ENCODE data around the gene FASTKD2. TPM values are rescaled to one million over a fixed set of nuclear protein-coding genes. Genes with fewer than 3 reads are reported as not detected.

FASTKD2 gene
- 26.4 TPM for polyA plus RNA-seq (2012; ENCODE audit: missing spikeins)

- peak; percentile 90 for TF ChIP-seq TAF1 (IDR thresholded peaks at IDR 0.05; ENCODE audit: borderline replicate concordance, low read depth, low read length)
- TF ChIP-seq POLR2A (IDR thresholded peaks at IDR 0.05; ENCODE audit: low read depth, low read length), result peak; percentile 97
- TF ChIP-seq POLR2AphosphoS5 (IDR thresholded peaks at IDR 0.05; ENCODE audit: low read depth, low read length), result peak; percentile 96
- DNase-seq (ENCODE audit: insufficient read length) (peak; percentile 54), FAIRE-seq (peak; percentile 98)
Observed at GRCh38 chr2:206765242-206766056, at the start of gene FASTKD2, which contains the start of gene MDH1B. Gene FASTKD2, plus strand, starts transcription at chr2:206765606. Its CDS starts 1,088 bp downstream, at chr2:206766694. Gene MDH1B, minus strand, starts transcription at chr2:206765328. Its CDS starts 57 bp downstream, at chr2:206765271.

DNA sequence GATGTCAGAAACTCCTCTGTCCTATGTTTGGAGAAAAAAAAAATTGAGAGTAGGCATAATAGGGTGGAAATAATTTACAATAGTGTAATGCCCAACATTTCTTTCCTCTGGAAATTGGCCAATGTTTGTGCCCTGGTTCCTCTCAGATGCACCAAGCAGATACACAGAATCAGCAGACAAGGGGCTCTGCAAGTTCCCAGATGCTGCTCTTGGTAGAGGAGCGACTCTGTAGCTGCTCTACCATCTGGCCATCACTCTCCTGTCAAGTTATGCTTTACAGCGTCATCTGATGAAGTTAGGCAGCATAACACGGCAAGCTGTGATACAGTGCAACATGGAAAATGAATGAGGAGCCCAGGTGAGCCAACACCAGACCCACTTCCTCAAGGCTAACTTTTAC, 48.8 kb upstream of the FASTKD2 start:
- TF ChIP-seq POLR2A (IDR thresholded peaks at IDR 0.05; ENCODE audit: low read depth, low read length), result no peak
- no peak for TF ChIP-seq POLR2AphosphoS5 (IDR thresholded peaks at IDR 0.05; ENCODE audit: low read depth, low read length)
- no peak for TF ChIP-seq TAF1 (IDR thresholded peaks at IDR 0.05; ENCODE audit: borderline replicate concordance, low read depth, low read length)
- FAIRE-seq (no peak), DNase-seq (ENCODE audit: insufficient read length) (no peak)

DNA sequence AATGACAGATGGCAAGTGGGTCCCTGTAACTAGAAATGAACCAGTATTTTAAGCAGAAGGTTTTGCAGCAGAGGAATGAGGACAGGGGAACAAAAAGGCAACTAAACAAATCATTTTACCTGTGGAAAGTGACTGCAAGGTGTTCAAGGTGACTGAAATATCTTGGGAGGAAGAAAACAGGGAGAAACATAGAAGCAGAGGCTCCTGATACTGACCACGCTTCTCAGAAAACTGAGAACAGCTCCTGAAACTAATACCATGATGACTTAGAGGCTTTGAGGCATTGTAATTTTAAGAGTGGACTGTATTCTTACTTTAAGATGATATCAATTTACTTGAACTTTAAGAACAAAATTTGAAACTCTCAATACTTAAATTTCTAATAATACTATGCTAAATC, 47.1 kb upstream of the FASTKD2 start, which contains the start of gene DYTN:
TSS of gene DYTN (minus strand) at position 101 of the 400 bp plus-strand sequence. CDS start 117 bp downstream, outside the sequence.
- TF ChIP-seq POLR2AphosphoS5 (IDR thresholded peaks at IDR 0.05; ENCODE audit: low read depth, low read length) (no peak), POLR2A (IDR thresholded peaks at IDR 0.05; ENCODE audit: low read depth, low read length) (no peak), TAF1 (IDR thresholded peaks at IDR 0.05; ENCODE audit: borderline replicate concordance, low read depth, low read length) (no peak)
- DNase-seq (ENCODE audit: insufficient read length), result no peak
- FAIRE-seq, result peak; percentile 63

GRCh38 chr2:206721256-206721920, 44.0 kb upstream of the FASTKD2 start:
- FAIRE-seq (peak; percentile 88), DNase-seq (ENCODE audit: insufficient read length) (no peak)
- TF ChIP-seq TAF1 (IDR thresholded peaks at IDR 0.05; ENCODE audit: borderline replicate concordance, low read depth, low read length) (no peak), POLR2A (IDR thresholded peaks at IDR 0.05; ENCODE audit: low read depth, low read length) (no peak), POLR2AphosphoS5 (IDR thresholded peaks at IDR 0.05; ENCODE audit: low read depth, low read length) (no peak)

- DNase-seq (ENCODE audit: insufficient read length) (no peak), FAIRE-seq (no peak)
- TF ChIP-seq POLR2A (IDR thresholded peaks at IDR 0.05; ENCODE audit: low read depth, low read length) (no peak), POLR2AphosphoS5 (IDR thresholded peaks at IDR 0.05; ENCODE audit: low read depth, low read length) (no peak), TAF1 (IDR thresholded peaks at IDR 0.05; ENCODE audit: borderline replicate concordance, low read depth, low read length) (no peak)
Observed at GRCh38 chr2:206723288-206723687, 42.1 kb upstream of the FASTKD2 start.

DNA sequence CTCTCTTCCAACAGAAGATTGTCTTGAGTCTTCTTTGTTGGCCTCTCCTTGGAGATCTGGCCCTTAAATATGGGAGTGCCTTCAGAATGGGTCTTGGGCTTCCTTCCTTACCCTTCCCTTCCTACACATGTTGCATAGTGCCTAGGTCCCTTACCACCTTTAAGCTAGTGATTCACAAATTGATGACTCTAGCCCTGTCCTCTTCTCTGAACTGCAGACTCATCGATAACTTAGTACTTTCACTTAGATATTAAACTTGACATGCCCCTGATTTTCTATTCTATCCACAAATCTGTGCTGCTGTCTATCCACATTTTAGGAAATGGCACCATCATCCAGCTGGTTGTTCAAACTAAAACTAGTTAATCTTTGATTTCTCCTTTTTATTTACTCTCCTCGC, 38.1 kb upstream of the FASTKD2 start:
- FAIRE-seq (no peak), DNase-seq (ENCODE audit: insufficient read length) (no peak)
- no peak for TF ChIP-seq TAF1 (IDR thresholded peaks at IDR 0.05; ENCODE audit: borderline replicate concordance, low read depth, low read length)
- TF ChIP-seq POLR2AphosphoS5 (IDR thresholded peaks at IDR 0.05; ENCODE audit: low read depth, low read length), result no peak
- TF ChIP-seq POLR2A (IDR thresholded peaks at IDR 0.05; ENCODE audit: low read depth, low read length), result no peak

DNA sequence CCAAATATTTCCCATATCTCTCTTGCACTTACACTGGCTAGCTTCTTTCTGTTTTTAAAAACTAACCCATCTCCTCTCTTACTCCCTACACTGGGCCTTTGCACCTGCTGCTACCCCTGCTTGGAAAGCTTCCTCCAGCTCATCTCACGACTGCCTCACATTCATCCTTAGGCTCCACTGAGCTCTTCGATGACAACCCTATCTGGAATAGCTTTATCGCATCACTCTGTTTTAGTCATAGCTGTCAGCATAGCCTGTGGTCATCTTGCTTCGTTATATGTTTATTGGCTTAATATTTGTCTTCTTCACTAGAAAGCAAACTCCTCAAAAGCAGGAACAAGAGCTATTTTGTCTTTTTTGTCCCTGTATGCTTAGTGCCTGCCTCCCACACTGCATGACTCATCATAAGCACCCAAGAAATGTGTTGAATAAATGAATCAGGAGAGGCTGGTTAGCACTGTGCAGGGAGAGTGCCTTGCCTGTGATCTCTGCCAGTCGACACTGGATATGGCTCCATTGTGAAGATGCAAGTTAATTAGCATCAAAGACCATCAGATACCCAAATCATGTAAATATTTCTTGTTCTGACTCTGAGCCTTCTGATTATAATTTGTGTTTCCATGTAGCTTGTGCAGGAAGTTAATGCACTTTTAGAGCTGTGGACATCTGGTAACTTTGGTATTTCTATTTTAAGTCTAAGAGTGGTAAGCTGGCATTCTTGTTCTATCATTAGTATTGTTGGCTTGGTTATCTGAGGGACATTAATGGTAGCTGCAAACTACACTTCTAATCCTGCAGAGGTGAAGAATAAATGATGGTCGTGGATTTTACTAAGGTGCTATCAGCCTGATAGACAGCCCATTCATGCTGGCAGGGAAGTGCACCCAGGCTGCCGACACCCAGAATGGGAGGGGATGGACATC, 36.9 kb upstream of the FASTKD2 start:
- TF ChIP-seq TAF1 (IDR thresholded peaks at IDR 0.05; ENCODE audit: borderline replicate concordance, low read depth, low read length) (no peak), POLR2AphosphoS5 (IDR thresholded peaks at IDR 0.05; ENCODE audit: low read depth, low read length) (no peak), POLR2A (IDR thresholded peaks at IDR 0.05; ENCODE audit: low read depth, low read length) (no peak)
- FAIRE-seq, result no peak
- no peak for DNase-seq (ENCODE audit: insufficient read length)

DNA sequence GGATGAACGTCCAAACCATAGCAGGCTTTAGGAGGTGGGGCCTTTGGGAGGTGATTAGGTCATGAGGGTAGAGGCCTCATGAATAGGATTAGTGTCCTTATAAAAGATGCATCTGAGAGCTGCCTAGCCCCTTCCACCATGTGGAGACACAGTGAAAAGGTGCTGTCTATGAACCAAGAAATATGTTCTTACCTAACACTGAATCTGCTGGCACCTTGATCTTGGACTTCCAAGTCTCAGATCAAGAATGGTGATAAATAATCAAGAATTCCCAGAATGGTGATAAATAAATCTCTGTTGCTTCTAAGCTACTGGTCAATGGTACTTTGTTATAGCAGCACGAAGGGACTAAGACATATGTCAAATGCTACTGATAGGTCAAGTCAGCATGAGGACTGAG, 32.1 kb upstream of the FASTKD2 start:
- no peak for TF ChIP-seq POLR2A (IDR thresholded peaks at IDR 0.05; ENCODE audit: low read depth, low read length)
- TF ChIP-seq POLR2AphosphoS5 (IDR thresholded peaks at IDR 0.05; ENCODE audit: low read depth, low read length), result no peak
- TF ChIP-seq TAF1 (IDR thresholded peaks at IDR 0.05; ENCODE audit: borderline replicate concordance, low read depth, low read length), result no peak
- FAIRE-seq (no peak), DNase-seq (ENCODE audit: insufficient read length) (no peak)

- FAIRE-seq (no peak), DNase-seq (ENCODE audit: insufficient read length) (no peak)
- no peak for TF ChIP-seq POLR2A (IDR thresholded peaks at IDR 0.05; ENCODE audit: low read depth, low read length)
- TF ChIP-seq TAF1 (IDR thresholded peaks at IDR 0.05; ENCODE audit: borderline replicate concordance, low read depth, low read length), result no peak
- TF ChIP-seq POLR2AphosphoS5 (IDR thresholded peaks at IDR 0.05; ENCODE audit: low read depth, low read length), result no peak
Observed at GRCh38 chr2:206736935-206737334, 28.5 kb upstream of the FASTKD2 start.

DNA sequence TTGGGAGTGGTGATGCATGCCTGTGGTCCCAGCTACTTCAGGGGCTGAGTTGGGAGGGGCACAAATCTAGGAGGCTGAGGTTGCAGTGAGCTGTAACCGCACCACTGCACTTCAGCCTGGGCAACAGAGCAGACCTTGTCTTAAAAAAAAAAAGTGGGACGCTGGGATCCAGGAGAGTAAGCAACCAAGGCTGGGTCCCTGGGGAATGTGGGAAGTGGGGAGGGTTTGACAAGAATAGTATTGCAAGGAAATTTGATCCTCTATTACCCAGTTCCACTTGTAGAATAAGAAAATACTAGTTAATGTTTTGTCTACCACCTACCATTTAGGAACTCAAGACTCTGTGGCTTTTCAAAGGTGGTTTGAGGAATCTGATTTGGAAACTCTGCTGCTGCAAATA, 26.1 kb upstream of the FASTKD2 start:
- FAIRE-seq (no peak), DNase-seq (ENCODE audit: insufficient read length) (no peak)
- TF ChIP-seq POLR2AphosphoS5 (IDR thresholded peaks at IDR 0.05; ENCODE audit: low read depth, low read length), result no peak
- TF ChIP-seq POLR2A (IDR thresholded peaks at IDR 0.05; ENCODE audit: low read depth, low read length), result no peak
- TF ChIP-seq TAF1 (IDR thresholded peaks at IDR 0.05; ENCODE audit: borderline replicate concordance, low read depth, low read length), result no peak

DNA sequence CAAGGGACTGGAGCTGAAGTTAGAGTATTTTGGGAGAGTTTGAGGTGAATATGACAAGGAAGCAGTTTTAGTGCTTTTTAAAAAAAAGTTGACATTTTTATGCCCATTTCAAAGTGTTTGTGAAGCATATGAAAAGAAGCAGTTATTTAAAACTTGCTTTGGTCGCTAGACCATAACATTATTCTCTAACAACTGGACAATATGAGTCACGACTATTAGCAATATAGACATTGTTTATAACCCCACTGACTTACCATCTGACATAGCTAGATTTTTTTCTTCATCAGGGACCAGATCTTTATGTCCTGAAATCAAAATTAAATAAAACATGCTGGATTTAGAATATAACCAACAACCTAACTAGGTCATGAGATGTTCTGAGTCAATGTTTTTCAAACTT, 24.6 kb upstream of the FASTKD2 start:
- TF ChIP-seq POLR2AphosphoS5 (IDR thresholded peaks at IDR 0.05; ENCODE audit: low read depth, low read length) (no peak), TAF1 (IDR thresholded peaks at IDR 0.05; ENCODE audit: borderline replicate concordance, low read depth, low read length) (no peak), POLR2A (IDR thresholded peaks at IDR 0.05; ENCODE audit: low read depth, low read length) (no peak)
- FAIRE-seq, result no peak

More for the DNA sequence above, 24.6 kb upstream of the FASTKD2 start:
- DNase-seq (ENCODE audit: insufficient read length), result no peak
